PC-3 (cell line): ENCODE results near the gene FGB. TPM values are rescaled to one million over a fixed set of nuclear protein-coding genes. Genes with fewer than 3 reads are reported as not detected.

Experiments
- ATAC-seq: fragments of 200-7000 bp; cut with Tn5 transposase; 2 replicates; pipeline ENCODE4 v1.9.1; 2020; ENCODE audit warnings: mild to moderate bottlenecking, moderate library complexity
- BruUV-seq: library from RNA; stranded (reverse); fragments of 400-500 nt; replicated peaks from 2 replicates; lab custom pipeline; 2021; lab: Mats Ljungman, UMichigan
- CTCF ChIA-PET: fragments of 300-600 bp; sonication (Branson Sonifier 250); formaldehyde crosslinking; loops from one replicate; lab custom pipeline; 2022; ENCODE audit warnings: antibody characterized with exemption; lab: Charles Lee
- POLR2A ChIA-PET: fragments of 300-600 bp; sonication (Branson Sonifier 250); formaldehyde crosslinking; loops from one replicate; lab custom pipeline; 2022; ENCODE audit warnings: antibody characterized with exemption; ENCODE audit not compliant: unreplicated experiment; lab: Charles Lee
- DNase-seq: peaks from one replicate; pipeline ENCODE4 v3.0.0-alpha.2; 2015
- H2AFZ ChIP-seq: fragments of 300-600 bp; sonication (generic); 2 replicates; pipeline ENCODE4 v1.6.0; 2016; ENCODE audit warnings: antibody characterized with exemption, low read length
- H3F3A ChIP-seq: fragments of 300-600 bp; sonication (generic); one replicate; pipeline ENCODE4 v1.6.0; 2017; ENCODE audit warnings: antibody characterized with exemption, low read length, control low read depth, mild to moderate bottlenecking; ENCODE audit not compliant: unreplicated experiment
- H3K27ac ChIP-seq: fragments of 300-600 bp; sonication (generic); 2 replicates; pipeline ENCODE4 v1.5.1; 2016; ENCODE audit warnings: mild to moderate bottlenecking, low read length
- H3K27me3 ChIP-seq: fragments of 300-600 bp; sonication (generic); 2 replicates; pipeline ENCODE4 v1.6.1; 2016; ENCODE audit warnings: low read length, mixed read lengths
- H3K36me3 ChIP-seq: fragments of 300-600 bp; sonication (generic); 2 replicates; pipeline ENCODE4 v1.6.1; 2016; ENCODE audit warnings: low read depth, mixed run types, low read length, mixed read lengths
- H3K4me1 ChIP-seq: fragments of 300-600 bp; sonication (generic); 2 replicates; pipeline ENCODE4 v1.5.1; 2016; ENCODE audit warnings: low read length; ENCODE audit not compliant: insufficient read depth
- H3K4me2 ChIP-seq: fragments of 300-600 bp; sonication (generic); 2 replicates; pipeline ENCODE4 v1.6.0; 2016; ENCODE audit warnings: low read length
- H3K4me3 ChIP-seq: fragments of 300-600 bp; sonication (generic); 2 replicates; pipeline ENCODE4 v1.5.1; 2016; ENCODE audit warnings: mild to moderate bottlenecking, low read length, mixed read lengths
- H3K79me2 ChIP-seq: fragments of 300-600 bp; sonication (generic); 2 replicates; pipeline ENCODE4 v1.6.1; 2017; ENCODE audit warnings: low read length, mixed read lengths
- H3K9ac ChIP-seq: fragments of 300-600 bp; sonication (generic); 2 replicates; pipeline ENCODE4 v1.6.0; 2016; ENCODE audit warnings: mild to moderate bottlenecking, low read length
- H3K9me2 ChIP-seq: fragments of 300-600 bp; sonication (generic); replicated peaks from 2 replicates; pipeline ENCODE4 v1.6.1; 2016; ENCODE audit warnings: mixed run types, low read length, mixed read lengths
- H3K9me3 ChIP-seq: fragments of 300-600 bp; sonication (generic); 2 replicates; pipeline ENCODE4 v1.6.1; 2016; ENCODE audit warnings: low read length, mixed read lengths
- H4K20me1 ChIP-seq: fragments of 300-600 bp; sonication (generic); 2 replicates; pipeline ENCODE4 v1.6.1; 2016; ENCODE audit warnings: low read length, mixed read lengths
- EZH2 ChIP-seq: fragments of 300-600 bp; sonication (generic); IDR thresholded peaks from one replicate; pipeline ENCODE4 v1.6.1; 2017; ENCODE audit warnings: antibody characterized with exemption, mild to moderate bottlenecking, low read length; ENCODE audit not compliant: unreplicated experiment
- EZH2phosphoT487 ChIP-seq: fragments of 300-600 bp; sonication (generic); IDR thresholded peaks from 2 replicates; pipeline ENCODE4 v1.6.1; 2018; ENCODE audit warnings: mild to moderate bottlenecking, antibody characterized with exemption, low read length, borderline replicate concordance
- intact Hi-C: fragments of 100-400 bp; cut with micrococcal nuclease; formaldehyde crosslinking; loops from 2 replicates; pipeline ENCODE4 v1.9.0; 2023
- total RNA-seq: library from RNA; depleted of rRNA; stranded (reverse); fragments of >200 nt; gene quantifications from 2 replicates; pipeline ENCODE4 v1.2.3, GENCODE V29; 2014
- TF ChIP-seq, protein P1 (sequence below): fragments of 300-600 bp; sonication (generic); conservative IDR thresholded peaks from 2 replicates; pipeline ENCODE4 v1.5.1; 2017; ENCODE audit warnings: antibody characterized with exemption, low read depth, mild to moderate bottlenecking, low read length

Gene FGB
- total RNA-seq, 1 experiment from 2014 or later, result 0.36 TPM

DNA sequence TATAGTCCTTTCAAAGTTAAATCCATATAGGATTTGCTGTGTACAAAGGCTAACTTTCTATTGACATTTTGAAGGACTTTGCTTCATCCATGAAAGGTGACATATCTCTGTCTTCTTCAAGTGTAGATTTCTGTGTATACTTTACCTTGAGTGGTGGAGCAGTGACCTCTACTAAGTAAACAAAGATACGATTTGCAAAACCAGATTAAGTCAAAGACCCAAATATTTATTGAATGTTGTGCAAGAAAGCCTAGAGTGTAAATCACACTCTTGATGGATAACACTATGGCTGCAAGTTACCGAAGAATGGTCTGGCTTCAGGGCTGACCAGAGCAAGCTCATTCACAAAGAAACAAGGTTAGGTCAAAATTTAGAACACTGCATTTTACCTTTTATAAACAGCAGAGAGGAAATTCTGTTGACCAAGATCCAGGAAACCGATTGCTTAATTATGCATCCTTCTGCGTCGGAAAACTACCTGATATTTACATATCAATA, 55.1 kb downstream of the FGB start:
- no peaks in the 10 kb centered on the region for H3K4me1 ChIP-seq
- H3K79me2 ChIP-seq, result no peaks in the 10 kb centered on the region
- BruUV-seq, result no TSS peak
- no peaks in the 10 kb centered on the region for H3K9me2 ChIP-seq
- TF ChIP-seq, protein P1, sequence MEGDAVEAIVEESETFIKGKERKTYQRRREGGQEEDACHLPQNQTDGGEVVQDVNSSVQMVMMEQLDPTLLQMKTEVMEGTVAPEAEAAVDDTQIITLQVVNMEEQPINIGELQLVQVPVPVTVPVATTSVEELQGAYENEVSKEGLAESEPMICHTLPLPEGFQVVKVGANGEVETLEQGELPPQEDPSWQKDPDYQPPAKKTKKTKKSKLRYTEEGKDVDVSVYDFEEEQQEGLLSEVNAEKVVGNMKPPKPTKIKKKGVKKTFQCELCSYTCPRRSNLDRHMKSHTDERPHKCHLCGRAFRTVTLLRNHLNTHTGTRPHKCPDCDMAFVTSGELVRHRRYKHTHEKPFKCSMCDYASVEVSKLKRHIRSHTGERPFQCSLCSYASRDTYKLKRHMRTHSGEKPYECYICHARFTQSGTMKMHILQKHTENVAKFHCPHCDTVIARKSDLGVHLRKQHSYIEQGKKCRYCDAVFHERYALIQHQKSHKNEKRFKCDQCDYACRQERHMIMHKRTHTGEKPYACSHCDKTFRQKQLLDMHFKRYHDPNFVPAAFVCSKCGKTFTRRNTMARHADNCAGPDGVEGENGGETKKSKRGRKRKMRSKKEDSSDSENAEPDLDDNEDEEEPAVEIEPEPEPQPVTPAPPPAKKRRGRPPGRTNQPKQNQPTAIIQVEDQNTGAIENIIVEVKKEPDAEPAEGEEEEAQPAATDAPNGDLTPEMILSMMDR, result no peak
- TF ChIP-seq EZH2phosphoT487 (no peak), EZH2 (no peak)
- DNase-seq (no peak), ATAC-seq (no peak)
- no peaks in the 10 kb centered on the region for H3K36me3 ChIP-seq
- H3K9ac ChIP-seq, result no peak overlapping the region
- no peaks in the 10 kb centered on the region for H3F3A ChIP-seq
- no peaks in the 10 kb centered on the region for H4K20me1 ChIP-seq
- H2AFZ ChIP-seq, result no peak overlapping the region
- ChIA-PET CTCF (interaction anchor here (2.3 to 3.5 kb wide), 2 partner anchors 59 to 65 kb away, joined by 11 to 44 read pairs; no protein-coding TSS in a partner anchor), POLR2A (no interaction called here)
- H3K27me3 ChIP-seq, result no peaks in the 10 kb centered on the region
- H3K4me3 ChIP-seq, result no peak overlapping the region
- H3K27ac ChIP-seq, result no peak overlapping the region
- H3K9me3 ChIP-seq, result no peaks in the 10 kb centered on the region
- H3K4me2 ChIP-seq, result no peak overlapping the region
- intact Hi-C loops, result loop anchor here (1.0 kb wide), 2 partner anchors 59 to 66 kb away; no protein-coding TSS in a partner anchor

DNA sequence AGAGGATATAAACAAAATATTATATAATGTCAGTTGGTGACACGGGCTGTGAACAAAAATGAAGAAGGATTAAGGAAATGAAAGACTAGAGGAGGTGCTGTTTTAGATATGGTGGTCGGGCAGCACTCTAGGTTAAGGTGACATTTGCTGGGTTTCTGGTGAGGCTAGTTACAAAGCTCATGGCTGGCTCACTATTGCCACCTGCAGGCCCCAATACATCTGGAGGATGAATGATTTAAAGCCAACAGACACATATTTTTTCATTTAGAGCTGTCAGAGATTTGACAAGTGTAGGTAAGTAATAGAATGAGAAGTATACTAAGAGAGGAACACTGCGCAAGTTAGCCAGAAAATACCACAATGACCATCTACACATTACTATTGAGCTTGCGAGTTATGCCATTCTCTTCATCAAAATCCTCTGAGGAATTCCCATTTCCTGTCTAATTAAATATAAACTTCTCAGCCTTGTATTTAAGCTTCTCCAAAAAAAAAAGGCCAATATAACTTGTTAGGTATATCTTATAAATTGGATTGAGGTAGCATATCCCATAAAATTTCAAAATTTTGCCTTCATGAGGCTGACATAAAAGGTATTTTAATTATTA, 56.0 kb downstream of the FGB start:
- no peak overlapping the region for H3K4me3 ChIP-seq
- ChIA-PET CTCF (interaction anchor here (0.6 to 3.5 kb wide), 10 partner anchors 11 to 69 kb away, joined by 3 to 44 read pairs (median 4); partner anchors contain the start of genes FGB and PLRG1), POLR2A (no interaction called here)
- peak; percentile 61; the same call in 1 of the 2 replicates for ATAC-seq
- no peak overlapping the region for H3K9ac ChIP-seq
- H3K27ac ChIP-seq, result no peak overlapping the region
- intact Hi-C loops, result loop anchor here (1.0 kb wide), 2 partner anchors 60 to 67 kb away; no protein-coding TSS in a partner anchor
- TF ChIP-seq, protein P1, result peak; percentile 82
- TF ChIP-seq EZH2phosphoT487, result no peak
- no peaks in the 10 kb centered on the region for H3K9me3 ChIP-seq
- peak; percentile 72 for DNase-seq
- no peaks in the 10 kb centered on the region for H3K9me2 ChIP-seq
- no peaks in the 10 kb centered on the region for H3K36me3 ChIP-seq
- BruUV-seq, result no TSS peak
- no peaks in the 10 kb centered on the region for H3K4me1 ChIP-seq
- no peaks in the 10 kb centered on the region for H3F3A ChIP-seq
- H4K20me1 ChIP-seq, result no peaks in the 10 kb centered on the region
- no peaks in the 10 kb centered on the region for H3K27me3 ChIP-seq
- H3K79me2 ChIP-seq, result no peaks in the 10 kb centered on the region
- H3K4me2 ChIP-seq, result no peak overlapping the region
- no peak overlapping the region for H2AFZ ChIP-seq

DNA sequence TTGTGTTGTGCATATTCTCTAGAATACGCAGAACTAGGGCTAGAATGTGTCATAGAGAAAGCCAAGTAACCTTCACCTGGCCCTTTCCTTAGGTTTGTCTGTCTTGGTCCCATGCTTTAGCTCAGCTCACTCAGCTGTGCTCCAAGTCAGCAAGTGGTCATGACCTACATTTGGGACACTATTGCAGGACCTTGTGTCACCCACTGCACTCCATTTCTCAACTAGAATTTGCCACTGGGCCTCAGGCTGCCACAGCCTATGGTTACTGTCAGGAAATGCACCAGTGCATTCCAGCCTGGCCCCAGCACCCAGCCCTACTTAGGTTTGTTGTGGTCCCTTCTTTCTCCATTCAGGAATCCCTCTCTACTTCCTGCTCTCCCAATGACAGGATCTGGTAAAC, 57.3 kb downstream of the FGB start:
- intact Hi-C loops, result no loop called here

More for the DNA sequence above, 57.3 kb downstream of the FGB start:
- H3K4me3 ChIP-seq, result no peak overlapping the region
- ChIA-PET CTCF (interaction anchor here (3.5 kb wide), 1 partner anchor 61 kb away, joined by 44 read pairs; no protein-coding TSS in a partner anchor), POLR2A (no interaction called here)
- TF ChIP-seq EZH2phosphoT487 (no peak), EZH2 (no peak)
- TF ChIP-seq, protein P1, result no peak
- no peak overlapping the region for H3K9ac ChIP-seq
- H3F3A ChIP-seq, result no peaks in the 10 kb centered on the region
- H3K79me2 ChIP-seq, result no peaks in the 10 kb centered on the region
- no peaks in the 10 kb centered on the region for H3K36me3 ChIP-seq
- BruUV-seq, result no TSS peak
- H2AFZ ChIP-seq, result no peak overlapping the region
- no peaks in the 10 kb centered on the region for H3K9me3 ChIP-seq
- no peaks in the 10 kb centered on the region for H3K9me2 ChIP-seq
- ATAC-seq (no peak), DNase-seq (no peak)
- no peaks in the 10 kb centered on the region for H3K4me1 ChIP-seq
- H4K20me1 ChIP-seq, result no peaks in the 10 kb centered on the region
- no peak overlapping the region for H3K27ac ChIP-seq
- H3K27me3 ChIP-seq, result no peaks in the 10 kb centered on the region
- H3K4me2 ChIP-seq, result no peak overlapping the region
